ENCODE measurements around the gene SLC5A12.

GRCh38 chr11:26665036-26665435 lies 56.8 kb downstream of the SLC5A12 start:
- TF ChIP-seq POLR2A (IDR thresholded peaks at IDR 0.05; ENCODE audit: low read length) (no peak), GATA1 (IDR thresholded peaks at IDR 0.05; ENCODE audit: low read depth, low read length) (no peak)

Data from erythroblast (primary cell).